22Rv1 (cell line): ENCODE results near the gene DGKI.

Source experiments
- ZFX ChIP-seq: fragments of 450-650 bp; IDR thresholded peaks from 2 replicates; pipeline ENCODE4 v1.6.1; 2017; ENCODE audit warnings: antibody characterized with exemption, borderline replicate concordance
- TF ChIP-seq, protein P1 (sequence below): fragments of 450-650 bp; IDR thresholded peaks from 2 replicates; pipeline ENCODE4 v1.5.1; 2017; ENCODE audit warnings: mild to moderate bottlenecking

DNA sequence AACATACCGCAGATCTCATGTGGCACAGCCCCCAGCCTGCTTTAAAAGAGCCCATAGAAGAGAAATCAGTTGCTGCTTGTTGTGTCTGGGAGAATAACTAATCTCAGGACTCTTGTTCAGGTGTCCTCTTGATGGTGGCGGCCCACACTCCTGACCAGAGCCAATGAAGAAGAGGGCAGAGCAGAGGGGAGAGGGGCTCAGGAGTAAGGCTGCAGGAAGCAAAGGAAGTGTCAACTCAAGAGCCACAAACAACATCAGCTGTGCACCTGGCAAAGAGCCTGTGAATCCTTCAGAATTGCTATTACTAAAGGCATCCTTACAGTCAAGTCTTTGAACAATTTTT lies 443.4 kb downstream of the DGKI start:
- TF ChIP-seq, protein P1, sequence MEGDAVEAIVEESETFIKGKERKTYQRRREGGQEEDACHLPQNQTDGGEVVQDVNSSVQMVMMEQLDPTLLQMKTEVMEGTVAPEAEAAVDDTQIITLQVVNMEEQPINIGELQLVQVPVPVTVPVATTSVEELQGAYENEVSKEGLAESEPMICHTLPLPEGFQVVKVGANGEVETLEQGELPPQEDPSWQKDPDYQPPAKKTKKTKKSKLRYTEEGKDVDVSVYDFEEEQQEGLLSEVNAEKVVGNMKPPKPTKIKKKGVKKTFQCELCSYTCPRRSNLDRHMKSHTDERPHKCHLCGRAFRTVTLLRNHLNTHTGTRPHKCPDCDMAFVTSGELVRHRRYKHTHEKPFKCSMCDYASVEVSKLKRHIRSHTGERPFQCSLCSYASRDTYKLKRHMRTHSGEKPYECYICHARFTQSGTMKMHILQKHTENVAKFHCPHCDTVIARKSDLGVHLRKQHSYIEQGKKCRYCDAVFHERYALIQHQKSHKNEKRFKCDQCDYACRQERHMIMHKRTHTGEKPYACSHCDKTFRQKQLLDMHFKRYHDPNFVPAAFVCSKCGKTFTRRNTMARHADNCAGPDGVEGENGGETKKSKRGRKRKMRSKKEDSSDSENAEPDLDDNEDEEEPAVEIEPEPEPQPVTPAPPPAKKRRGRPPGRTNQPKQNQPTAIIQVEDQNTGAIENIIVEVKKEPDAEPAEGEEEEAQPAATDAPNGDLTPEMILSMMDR = no peak
- TF ChIP-seq ZFX = no peak
